GM10266 (cell line): ENCODE measurements around the gene TNRC18.
"Not testable (repeated sequence)": the region's sequence is repeated elsewhere in the genome, so short reads cannot be mapped to it uniquely, and the experiment has no call there.

Source experiments
- DNase-seq: peaks from one replicate; pipeline ENCODE4 v3.0.0; 2012; ENCODE audit errors: extremely low spot score
- CTCF ChIP-seq: IDR thresholded peaks from 2 replicates; pipeline ENCODE4 v1.5.1; 2012; ENCODE audit warnings: mild to moderate bottlenecking, low read depth; ENCODE audit not compliant: control insufficient read depth, insufficient read depth; ENCODE audit errors: missing control alignments

TNRC18 gene

GRCh38 chr7:5296015-5296610, 127.5 kb downstream of the TNRC18 start:
- DNase-seq = no peak
- no peak for TF ChIP-seq CTCF

- no peak for TF ChIP-seq CTCF
- DNase-seq = no peak
Observed at GRCh38 chr7:5295039-5296014, 128.3 kb downstream of the TNRC18 start.

- TF ChIP-seq CTCF = no peak
- DNase-seq = no peak
Observed at GRCh38 chr7:5294169-5294987, 129.3 kb downstream of the TNRC18 start.

- not testable (repeated sequence) for DNase-seq
Observed at GRCh38 chr7:5291711-5292335, 131.8 kb downstream of the TNRC18 start.

- TF ChIP-seq CTCF = no peak
- DNase-seq = no peak
Observed at GRCh38 chr7:5291301-5291700, 132.3 kb downstream of the TNRC18 start.

- no peak for TF ChIP-seq CTCF
- no peak for DNase-seq
Observed at GRCh38 chr7:5289355-5289754, 134.3 kb downstream of the TNRC18 start.

GRCh38 chr7:5288560-5288959, 135.1 kb downstream of the TNRC18 start:
- not testable (repeated sequence) for DNase-seq
